GM12874 (cell line): ENCODE results near the gene DYRK3.

Experiments used
- TF ChIP-seq, protein P1 (sequence below): IDR thresholded peaks from 2 replicates; pipeline ENCODE4 v1.5.1; 2011; ENCODE audit warnings: low read depth, mild to moderate bottlenecking, control low read depth, low read length, moderate library complexity; ENCODE audit not compliant: insufficient read depth

DYRK3 gene

DNA sequence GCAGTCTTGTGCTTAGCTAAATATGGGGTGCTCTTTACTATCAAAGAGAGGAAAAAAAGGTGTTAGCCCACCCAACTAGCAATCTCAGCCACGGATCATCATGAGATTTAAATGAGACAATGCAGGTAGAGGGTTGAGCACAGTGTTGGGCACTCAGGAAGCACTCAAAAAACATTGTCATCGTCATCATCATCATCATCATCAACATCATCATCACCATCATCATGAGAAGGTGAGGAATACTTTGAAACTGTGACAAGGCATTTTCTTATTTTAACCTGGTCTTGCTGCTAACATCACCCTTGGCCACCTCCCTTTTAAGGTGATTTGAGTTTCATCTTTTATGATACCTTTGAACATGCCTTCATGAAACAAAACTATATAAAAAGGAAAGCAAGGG is 46.0 kb downstream of the DYRK3 start:
- TF ChIP-seq, protein P1, sequence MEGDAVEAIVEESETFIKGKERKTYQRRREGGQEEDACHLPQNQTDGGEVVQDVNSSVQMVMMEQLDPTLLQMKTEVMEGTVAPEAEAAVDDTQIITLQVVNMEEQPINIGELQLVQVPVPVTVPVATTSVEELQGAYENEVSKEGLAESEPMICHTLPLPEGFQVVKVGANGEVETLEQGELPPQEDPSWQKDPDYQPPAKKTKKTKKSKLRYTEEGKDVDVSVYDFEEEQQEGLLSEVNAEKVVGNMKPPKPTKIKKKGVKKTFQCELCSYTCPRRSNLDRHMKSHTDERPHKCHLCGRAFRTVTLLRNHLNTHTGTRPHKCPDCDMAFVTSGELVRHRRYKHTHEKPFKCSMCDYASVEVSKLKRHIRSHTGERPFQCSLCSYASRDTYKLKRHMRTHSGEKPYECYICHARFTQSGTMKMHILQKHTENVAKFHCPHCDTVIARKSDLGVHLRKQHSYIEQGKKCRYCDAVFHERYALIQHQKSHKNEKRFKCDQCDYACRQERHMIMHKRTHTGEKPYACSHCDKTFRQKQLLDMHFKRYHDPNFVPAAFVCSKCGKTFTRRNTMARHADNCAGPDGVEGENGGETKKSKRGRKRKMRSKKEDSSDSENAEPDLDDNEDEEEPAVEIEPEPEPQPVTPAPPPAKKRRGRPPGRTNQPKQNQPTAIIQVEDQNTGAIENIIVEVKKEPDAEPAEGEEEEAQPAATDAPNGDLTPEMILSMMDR, result no peak

DNA sequence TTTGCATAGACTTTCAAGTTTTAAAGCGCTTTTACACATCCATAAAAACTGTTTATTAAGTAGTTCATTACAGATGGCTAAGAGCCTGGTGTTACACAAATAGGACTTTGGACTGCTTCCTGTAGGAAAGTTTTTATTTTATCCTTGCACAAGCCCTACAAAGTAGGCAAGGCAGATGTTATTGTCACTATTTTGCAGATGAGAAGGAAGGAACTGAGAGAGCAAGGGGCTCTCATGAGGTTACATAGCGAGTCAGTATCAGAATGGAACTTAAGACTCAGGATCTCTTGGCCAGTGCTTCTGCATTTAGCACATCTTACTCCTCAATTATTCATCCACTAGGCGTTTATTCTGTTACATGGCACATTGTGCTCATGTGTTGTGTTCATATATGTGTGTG is 46.8 kb downstream of the DYRK3 start:
- TF ChIP-seq, protein P1, result no peak

DNA sequence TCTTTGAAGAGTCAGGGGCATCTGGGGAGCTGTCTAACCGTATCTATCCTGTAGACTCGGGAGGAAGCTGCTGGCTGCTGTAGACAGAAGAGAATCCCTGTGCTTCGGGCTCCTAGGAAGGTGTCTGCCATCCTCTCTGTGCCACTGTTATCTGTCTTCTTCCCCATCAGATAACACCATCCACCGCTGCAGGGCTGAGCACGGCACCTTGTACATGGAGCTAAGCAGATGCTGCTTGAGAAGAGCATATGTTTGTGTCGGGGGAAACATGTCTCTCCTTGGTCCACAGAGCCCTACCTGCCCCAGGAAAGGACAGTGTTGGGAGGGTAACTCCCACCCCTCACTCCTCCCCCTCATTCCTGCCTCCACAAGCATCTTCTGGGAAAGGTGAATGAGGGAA is 48.0 kb downstream of the DYRK3 start:
- TF ChIP-seq, protein P1, result no peak

DNA sequence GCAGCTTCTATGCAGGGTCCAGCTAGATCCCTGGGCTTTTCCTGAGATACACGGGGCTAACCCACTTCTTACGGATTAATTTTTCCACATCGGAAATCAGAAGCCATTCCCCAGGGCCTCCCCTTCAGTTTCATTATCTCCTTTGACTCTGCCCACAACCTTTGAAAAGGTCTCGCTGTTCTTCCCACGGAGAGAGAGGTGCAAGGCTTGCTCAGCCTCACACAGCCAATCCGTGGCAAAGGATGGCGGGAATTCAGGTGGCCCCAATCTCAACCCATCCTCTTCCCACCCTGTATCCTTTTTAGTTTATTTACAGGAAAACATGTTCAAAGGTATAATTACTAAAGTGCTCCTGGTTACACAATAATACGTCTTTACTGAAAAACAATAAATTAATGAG is 48.7 kb downstream of the DYRK3 start:
- TF ChIP-seq, protein P1, result no peak

DNA sequence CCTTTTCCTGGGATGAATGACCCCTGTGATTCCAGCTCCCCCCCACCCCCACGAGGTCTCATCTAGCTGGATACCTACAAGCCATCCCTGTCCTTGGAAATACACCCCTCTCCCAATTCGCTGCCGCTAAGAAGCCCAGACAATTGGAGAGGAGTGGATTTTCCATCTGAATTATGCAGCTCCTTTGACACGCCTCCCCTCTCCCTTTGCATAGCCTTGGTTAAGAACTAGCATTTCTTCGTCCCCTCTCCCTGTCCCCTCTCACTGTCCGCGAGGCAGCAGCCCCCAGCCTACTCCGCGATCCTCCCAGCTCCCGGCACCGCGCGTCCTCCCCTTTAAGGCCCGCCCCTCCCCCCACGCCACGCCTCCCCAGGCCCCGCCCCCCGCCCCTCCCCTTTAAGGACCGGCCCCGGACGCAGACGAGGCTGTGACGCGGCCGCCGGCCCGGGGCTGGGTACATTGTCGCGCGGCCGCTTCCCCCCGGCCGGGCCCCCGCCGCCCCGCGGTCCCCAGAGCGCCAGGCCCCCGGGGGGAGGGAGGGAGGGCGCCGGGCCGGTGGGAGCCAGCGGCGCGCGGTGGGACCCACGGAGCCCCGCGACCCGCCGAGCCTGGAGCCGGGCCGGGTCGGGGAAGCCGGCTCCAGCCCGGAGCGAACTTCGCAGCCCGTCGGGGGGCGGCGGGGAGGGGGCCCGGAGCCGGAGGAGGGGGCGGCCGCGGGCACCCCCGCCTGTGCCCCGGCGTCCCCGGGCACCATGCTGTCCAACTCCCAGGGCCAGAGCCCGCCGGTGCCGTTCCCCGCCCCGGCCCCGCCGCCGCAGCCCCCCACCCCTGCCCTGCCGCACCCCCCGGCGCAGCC is 49.4 kb downstream of the DYRK3 start, which contains the start of gene MAPKAPK2:
TSS of gene MAPKAPK2 (plus strand) at position 428 of the 856 bp plus-strand sequence. CDS start at position 753, 325 bp downstream.
- TF ChIP-seq, protein P1, result no peak

DNA sequence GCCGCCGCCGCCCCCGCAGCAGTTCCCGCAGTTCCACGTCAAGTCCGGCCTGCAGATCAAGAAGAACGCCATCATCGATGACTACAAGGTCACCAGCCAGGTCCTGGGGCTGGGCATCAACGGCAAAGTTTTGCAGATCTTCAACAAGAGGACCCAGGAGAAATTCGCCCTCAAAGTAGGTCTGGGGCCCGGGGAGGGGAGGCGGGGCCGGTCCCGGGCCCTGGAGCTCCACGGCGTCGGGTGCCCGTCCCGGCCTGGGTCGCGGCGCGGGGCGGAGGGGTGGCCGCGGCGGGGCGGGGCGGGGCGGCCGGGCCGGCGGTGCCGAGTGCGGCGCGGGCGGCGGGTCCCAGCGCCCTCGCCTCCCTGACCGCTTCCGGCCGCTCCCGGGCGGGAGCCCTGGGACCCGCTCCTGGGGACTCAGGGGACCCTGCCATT is 50.0 kb downstream of the DYRK3 start:
- TF ChIP-seq, protein P1, result no peak

DNA sequence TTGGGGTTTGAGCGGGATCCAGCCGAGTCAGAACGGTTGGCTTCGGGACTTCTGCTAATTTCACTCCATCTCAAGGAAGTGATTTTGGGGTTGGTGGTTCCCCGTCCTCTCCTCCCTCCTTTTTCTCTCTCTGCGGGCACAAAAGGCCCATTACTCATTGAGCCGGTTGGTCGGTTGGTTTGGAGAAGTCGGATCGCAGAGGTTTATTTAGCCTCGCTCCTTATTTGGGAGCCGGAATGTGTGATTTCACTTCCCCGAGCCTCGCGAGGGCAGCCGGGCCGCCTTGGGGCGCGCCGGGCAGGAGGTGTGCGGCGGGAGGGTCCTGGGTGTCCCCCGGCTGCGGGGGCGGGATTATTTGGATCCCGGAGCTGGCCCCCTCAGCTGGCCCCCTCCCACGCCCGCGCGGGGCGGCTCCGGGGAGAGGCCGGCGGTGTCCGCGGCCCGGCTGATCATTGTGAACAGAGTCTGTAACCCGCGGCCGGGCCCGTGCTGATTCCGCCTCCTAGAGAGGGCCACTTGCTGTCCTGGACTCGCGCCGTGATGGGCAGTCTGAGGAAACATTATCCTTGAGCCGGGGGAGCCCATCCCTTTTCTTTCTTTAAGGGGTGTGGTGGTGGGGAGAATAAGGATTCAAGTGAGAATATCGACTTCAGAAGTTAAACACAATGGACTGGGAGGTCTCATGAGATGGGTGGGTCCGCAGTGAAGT is 50.6 kb downstream of the DYRK3 start:
- TF ChIP-seq, protein P1, result no peak
